ENCODE measurements around the gene SNX15.

SNX15 gene

DNA sequence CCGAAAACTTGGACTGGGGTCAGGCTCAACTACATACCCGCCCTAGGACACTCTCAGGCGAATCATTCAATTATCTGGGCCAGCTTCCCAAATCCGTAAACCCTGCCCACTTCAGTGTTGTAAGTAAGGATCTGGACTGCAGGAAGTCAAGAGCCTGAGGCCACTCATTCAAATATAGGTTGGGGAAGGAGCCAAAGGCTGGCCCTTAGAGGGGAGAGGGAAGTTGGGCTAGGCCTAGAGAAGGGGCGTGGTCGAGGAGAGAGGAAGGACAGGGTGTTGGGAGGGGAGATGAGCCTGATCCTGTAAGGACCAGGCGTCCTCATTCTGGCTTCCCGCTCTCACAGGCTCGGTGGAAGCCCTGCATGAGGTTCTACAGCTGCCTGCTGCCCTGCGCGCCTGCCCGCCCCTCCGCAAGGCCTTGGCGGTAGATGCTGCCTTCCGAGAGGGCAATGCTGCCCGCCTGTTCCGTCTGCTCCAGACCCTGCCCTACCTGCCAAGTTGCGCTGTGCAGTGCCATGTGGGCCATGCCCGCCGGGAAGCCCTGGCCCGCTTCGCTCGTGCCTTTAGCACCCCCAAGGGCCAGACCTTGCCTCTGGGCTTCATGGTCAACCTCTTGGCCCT lies 16.8 kb downstream of the SNX15 start:
- no peak for DNase-seq (ENCODE audit: low read depth)
- TF ChIP-seq, protein P1, sequence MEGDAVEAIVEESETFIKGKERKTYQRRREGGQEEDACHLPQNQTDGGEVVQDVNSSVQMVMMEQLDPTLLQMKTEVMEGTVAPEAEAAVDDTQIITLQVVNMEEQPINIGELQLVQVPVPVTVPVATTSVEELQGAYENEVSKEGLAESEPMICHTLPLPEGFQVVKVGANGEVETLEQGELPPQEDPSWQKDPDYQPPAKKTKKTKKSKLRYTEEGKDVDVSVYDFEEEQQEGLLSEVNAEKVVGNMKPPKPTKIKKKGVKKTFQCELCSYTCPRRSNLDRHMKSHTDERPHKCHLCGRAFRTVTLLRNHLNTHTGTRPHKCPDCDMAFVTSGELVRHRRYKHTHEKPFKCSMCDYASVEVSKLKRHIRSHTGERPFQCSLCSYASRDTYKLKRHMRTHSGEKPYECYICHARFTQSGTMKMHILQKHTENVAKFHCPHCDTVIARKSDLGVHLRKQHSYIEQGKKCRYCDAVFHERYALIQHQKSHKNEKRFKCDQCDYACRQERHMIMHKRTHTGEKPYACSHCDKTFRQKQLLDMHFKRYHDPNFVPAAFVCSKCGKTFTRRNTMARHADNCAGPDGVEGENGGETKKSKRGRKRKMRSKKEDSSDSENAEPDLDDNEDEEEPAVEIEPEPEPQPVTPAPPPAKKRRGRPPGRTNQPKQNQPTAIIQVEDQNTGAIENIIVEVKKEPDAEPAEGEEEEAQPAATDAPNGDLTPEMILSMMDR (IDR thresholded peaks at IDR 0.05; ENCODE audit: insufficient read depth, low read depth, low read length, missing control alignments), result no peak
- H3K4me3 ChIP-seq (ENCODE audit: low read length), result no peak overlapping the region

DNA sequence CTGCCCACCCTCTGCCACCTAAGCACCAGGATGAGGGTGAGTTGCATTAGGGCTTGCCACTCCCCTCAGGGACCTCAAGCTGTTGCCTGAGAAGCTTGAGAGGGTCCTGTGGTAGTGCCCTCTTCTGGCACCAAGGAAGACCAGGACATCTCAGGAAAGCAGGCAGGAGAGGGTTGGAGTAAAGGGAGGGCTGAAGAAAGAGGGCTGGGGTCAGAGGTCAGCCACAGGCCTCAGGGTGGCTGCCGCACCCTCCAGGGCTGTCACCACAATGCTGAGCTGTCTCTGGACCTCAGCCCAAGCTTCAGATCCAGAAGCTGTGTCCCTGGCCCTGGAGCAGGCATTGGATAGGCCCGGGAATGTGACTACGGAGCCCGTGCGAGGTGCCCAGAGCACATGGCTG lies 17.8 kb downstream of the SNX15 start:
- H3K4me3 ChIP-seq (ENCODE audit: low read length), result no peak overlapping the region
- TF ChIP-seq, protein P1 (IDR thresholded peaks at IDR 0.05; ENCODE audit: insufficient read depth, low read depth, low read length, missing control alignments), result no peak

DNA sequence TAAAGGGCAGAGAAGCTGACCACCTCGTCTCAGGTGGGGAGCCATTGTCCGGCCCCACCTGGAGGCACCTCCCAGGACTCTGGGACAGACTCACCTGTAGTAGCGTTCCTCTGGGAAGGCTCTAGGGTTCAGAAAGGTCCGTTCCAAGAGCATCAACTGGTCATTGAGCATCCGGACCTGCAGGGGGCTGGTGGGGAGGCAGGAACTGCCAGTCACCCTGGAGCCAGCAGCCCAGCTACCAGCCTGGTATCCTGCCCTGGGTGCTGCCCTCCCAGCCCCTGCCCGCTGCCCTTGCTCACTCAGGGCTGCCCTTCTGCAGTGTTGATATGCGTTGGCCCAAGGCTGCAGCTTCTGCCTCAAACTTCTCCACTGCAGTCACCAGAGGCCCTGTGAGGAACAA lies 18.5 kb downstream of the SNX15 start:
- DNase-seq (ENCODE audit: low read depth), result no peak
- no peak overlapping the region for H3K4me3 ChIP-seq (ENCODE audit: low read length)
- TF ChIP-seq, protein P1 (IDR thresholded peaks at IDR 0.05; ENCODE audit: insufficient read depth, low read depth, low read length, missing control alignments), result no peak

More for the DNA sequence above, 17.8 kb downstream of the SNX15 start:
- no peak for DNase-seq (ENCODE audit: low read depth)

DNA sequence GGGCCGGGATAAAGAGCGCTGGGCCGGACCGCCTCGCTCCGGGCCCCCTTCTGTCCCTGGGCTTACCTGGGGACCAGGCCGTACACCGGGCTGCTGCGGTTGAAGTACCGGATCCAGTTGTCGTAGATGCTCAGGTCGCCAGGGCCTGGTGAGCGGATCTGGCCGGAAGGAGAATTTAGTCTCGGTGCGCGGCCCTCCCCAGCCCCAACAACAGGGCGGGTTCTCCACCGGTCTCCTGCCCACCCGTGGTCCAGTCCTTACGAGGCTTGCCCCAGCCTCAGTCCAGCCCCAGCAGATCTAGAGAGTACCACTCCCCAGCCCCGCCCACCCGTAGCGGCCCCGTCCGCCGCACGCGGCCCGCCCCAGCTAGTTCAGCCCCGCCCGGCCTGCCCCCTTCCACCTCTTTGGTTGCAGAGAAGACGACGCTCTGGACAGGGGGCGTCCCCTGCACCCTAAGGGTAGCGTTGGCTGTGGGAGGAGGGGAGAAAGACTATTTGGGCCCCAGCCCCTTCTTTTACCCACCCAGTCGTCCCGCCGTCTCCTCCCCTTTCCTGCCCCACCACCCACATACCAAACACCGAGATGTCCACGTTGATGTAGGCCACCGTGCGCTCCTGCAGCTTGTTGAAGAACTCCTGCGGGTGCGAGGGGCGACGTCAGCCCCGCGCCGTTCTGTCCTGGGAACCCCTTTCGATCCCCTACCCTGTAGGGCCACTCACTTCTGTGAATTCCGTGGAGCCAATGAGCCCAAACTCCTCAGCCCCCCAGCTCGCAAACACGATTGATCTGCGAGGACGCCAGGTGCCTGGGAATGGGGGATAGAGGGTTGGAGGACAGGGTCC lies 20.6 kb downstream of the SNX15 start:
- no peak for DNase-seq (ENCODE audit: low read depth)
- H3K4me3 ChIP-seq (ENCODE audit: low read length), result peak overlapping the region; percentile 35
- TF ChIP-seq, protein P1 (IDR thresholded peaks at IDR 0.05; ENCODE audit: insufficient read depth, low read depth, low read length, missing control alignments), result no peak

DNA sequence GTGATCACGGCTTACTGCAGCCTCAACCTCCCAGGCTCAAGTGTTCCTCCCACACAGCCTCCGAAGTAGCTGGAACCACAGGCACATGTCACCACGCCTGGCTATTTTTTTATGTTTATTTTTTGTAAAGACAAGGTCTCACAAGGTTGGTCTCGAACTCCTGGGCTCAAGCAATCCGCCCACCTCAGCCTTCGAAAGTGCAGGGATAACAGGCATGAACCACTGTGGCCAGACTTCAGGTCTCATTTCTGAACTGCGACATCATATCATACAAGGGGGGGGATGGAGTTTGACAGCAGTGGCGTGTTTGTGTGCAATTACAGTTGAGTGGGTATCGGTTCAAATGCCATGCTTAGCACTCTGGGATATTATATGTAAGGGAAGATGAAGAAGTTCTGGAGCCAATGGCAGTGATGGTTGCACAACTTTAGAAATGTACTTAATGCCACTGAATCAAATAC lies 24.2 kb downstream of the SNX15 start:
- H3K4me3 ChIP-seq (ENCODE audit: low read length), result no peak overlapping the region
- DNase-seq (ENCODE audit: low read depth), result no peak
- TF ChIP-seq, protein P1 (IDR thresholded peaks at IDR 0.05; ENCODE audit: insufficient read depth, low read depth, low read length, missing control alignments), result no peak

DNA sequence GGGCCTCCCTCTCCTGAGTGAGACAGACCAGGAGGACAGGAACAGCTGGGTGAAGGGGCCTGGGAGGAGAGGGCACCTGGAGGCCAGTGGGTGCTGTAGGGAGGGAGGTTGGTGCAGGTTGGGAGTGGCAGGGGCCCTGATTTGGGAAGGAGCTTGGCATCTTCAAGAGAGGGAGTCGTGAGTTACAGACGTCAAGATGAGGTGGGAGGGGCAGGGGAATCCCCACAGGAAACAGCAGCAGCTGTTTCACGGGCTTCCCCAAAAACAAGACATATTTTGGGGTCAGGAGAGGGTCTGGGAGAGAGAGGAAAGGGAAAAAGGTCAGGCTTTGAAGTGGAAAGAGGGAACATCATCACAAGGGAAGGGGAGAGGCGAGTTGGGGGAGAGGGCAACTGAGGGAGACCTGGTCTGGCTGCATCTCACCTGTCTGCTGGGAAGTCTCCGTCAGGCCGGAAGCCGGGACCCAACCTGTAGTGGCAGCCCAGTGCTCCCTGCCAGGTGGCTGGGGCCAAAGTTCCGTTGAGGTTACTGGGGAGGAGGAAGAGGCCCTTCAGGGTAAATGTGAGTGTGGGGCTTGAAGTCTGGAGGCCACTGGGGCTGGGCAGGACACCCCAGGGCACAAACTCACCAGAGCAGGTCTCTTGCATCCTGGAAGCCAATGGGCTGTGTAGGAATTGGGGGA lies 26.7 kb downstream of the SNX15 start:
- no peak overlapping the region for H3K4me3 ChIP-seq (ENCODE audit: low read length)
- TF ChIP-seq, protein P1 (IDR thresholded peaks at IDR 0.05; ENCODE audit: insufficient read depth, low read depth, low read length, missing control alignments), result no peak
- DNase-seq (ENCODE audit: low read depth), result no peak
